HG02588 (cell line): ENCODE results near the gene TMUB2.
"Not testable (repeated sequence)": the region's sequence is repeated elsewhere in the genome, so short reads cannot be mapped to it uniquely, and the experiment has no call there.

Source experiments
- ATAC-seq: cut with Tn5 transposase; IDR thresholded peaks from one replicate; pipeline ENCODE4 v1.9.1; 2021; ENCODE audit warnings: mild to moderate bottlenecking, moderate library complexity; ENCODE audit not compliant: unreplicated experiment

The TMUB2 gene

DNA sequence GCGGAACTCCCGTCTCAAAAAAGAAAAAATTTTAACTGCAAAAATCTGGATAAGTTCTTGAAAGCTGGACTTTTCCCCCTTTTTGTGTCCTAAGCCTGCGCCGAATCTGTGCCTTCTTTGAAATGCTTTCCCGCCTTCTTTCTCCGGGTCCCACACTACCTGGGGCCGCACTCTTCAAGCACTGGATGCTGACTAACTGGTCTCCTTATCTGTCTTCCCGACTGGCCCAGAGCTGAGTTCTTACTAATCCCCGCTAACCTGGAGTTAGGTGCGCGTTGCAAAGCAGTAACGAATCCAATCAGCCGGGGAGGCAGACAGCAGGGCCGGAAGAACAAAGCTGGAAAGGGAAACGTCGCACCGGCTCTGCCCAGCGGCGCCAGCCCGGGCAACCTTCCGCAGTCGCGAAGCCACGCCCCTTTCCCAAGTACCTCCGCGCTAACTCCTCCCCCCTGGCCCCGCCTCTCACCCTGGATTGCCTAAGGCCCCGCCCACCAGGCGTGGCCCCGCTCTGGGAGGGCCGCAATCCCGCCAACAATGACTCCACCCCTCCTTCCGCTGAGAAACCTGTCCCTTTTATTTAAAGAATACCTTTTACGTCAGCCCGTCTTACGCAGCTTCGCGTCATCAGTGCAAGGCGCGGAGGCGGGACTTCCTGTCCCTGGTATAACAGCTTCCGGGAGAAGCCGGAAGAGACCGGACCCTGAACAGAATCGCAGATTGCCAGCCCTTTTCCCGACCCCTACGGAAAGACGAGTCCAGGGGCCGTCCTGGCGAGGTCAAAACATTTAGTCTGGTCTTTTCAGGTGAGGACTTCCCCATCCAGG lies at the start of gene TMUB2:
Gene TMUB2, plus strand, starts transcription at position 666 of the 824 bp plus-strand sequence. CDS start 737 bp downstream, outside the sequence.
- peak; percentile 80 for ATAC-seq

- ATAC-seq, result no peak
Measured at GRCh38 chr17:44137891-44138709, 48.7 kb upstream of the TMUB2 start.

- not testable (repeated sequence) for ATAC-seq
Measured at GRCh38 chr17:44143921-44144320, 42.9 kb upstream of the TMUB2 start.

DNA sequence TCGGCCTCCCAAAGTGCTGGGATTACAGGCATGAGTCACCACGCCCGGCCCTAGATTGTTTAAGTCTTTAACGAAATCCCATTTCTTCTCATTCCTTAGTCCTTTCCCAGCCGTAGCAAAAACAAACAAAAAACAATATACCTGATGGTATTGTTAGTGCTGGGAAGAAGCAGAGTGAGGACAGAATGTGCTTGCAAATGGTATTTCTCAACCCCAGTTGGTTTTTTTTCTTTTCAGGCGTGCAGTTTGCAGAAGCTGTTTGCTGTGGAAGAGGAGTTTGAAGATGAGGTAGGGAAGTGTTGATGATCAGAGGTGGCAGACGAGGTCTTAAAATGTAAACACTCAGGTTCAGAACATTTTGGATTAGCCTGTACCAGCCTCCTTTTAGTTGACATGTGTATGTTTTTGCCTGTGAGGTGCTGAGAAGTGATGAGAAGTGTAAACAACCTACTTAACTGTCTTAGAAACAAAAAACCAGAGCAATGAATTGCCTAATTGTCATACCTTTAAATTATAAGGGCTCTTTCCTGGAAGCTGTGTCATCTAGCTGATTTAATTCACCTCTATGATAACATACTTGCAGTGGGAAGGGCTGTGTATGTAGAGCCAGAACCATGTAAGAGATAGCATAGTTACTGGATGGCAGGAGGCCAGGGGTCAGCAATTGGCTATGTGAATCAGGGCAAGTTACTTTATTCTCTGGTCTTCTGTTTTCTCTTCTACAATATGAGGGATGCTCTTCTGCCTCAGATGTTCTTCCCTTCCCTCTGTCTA lies 41.6 kb upstream of the TMUB2 start:
- ATAC-seq, result no peak

DNA sequence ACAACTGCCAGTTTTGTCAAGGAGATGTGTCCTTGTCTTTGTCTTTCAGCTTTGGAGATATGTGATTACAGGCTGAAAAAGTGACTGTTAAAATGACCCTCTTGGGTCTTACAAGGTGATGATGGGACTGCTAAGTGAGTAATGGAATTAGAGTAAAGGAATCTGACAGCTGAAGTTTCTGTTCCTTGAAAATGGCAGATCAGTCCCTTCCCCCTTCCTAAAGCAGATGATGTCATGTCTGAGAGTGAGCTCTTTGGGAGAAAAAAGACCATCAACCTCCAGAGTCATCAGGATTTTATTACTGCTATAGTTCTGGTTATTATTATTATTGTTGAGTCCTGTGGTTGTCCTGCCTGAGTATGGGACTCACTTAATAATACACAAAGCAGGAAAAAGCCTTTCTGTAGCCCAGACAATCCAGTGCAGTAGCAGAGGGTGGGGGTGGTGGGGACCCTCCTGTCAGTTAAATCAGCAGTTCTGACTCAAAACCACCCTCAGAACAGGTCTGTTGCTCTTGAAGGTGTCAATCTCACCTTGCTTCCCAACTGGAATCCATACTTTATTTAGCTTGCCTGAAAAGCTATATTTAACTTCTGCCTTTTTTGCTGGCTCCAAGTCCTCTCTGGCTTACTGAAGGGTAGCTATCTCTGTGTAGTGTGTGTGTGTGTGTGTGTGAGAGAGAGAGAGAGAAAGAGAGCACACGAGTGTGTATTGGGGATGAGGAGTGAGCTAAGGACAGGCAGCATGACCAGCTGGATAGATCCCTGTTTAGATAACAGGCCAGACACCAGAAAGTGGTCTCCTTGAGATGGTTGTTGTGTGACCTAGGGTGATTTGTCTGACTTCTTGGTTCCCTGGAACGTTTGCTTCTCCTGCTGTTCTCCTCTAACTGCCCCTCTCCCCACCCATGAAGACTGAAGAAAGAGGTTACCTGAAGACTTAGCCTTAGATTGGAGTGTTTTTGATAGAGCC lies 40.1 kb upstream of the TMUB2 start:
- ATAC-seq, result no peak

GRCh38 chr17:44147812-44148211 lies 39.0 kb upstream of the TMUB2 start:
- no peak for ATAC-seq

- ATAC-seq, result not testable (repeated sequence)
Measured at GRCh38 chr17:44149066-44149465, 37.7 kb upstream of the TMUB2 start.

DNA sequence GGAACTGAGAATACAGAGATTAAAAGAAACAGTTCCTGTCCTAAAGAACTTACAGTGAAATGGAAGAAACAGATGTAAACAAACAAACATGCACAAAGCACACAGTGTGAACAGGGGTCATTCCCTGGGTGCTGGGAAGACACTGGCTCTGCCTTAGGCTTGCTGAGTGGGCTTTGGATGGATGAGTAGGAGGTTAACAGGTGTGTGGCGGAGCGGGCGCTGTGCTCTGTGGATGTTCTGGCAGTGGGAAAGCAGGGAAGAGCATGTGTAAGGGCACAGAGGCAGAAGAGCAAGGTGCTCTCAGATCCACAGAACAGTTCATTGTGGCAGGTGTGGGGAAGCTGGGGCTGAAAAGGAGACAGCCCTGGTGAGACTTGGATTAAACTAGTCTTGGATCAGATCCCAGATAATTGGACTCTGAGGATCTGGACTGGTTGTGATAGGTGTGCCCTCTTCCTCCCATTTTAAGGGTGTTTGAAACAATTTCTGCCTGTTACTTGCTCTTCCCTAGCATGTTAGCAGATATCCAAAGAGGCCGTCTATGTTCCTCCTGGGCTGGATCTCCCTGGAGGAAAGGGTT lies 36.9 kb upstream of the TMUB2 start:
- no peak for ATAC-seq

DNA sequence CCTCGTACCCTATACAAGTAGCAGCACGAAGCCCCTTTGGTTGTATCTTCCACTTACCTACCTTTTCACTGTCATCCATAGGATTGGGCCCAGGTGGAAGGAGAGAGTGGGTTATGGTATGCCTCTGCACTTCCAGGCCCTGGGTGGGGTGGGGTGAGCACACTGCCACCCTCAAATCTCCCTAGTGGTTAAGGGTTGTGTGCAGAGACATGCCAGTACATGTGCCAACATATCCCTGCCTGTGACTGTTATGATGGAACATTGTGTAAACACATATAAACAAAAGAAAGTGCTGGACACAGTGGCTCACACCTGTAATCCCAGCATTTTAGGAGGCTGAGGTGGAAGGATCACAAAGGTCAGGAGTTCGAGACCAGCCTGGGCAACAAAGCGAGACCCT lies 33.9 kb upstream of the TMUB2 start:
- ATAC-seq, result no peak

DNA sequence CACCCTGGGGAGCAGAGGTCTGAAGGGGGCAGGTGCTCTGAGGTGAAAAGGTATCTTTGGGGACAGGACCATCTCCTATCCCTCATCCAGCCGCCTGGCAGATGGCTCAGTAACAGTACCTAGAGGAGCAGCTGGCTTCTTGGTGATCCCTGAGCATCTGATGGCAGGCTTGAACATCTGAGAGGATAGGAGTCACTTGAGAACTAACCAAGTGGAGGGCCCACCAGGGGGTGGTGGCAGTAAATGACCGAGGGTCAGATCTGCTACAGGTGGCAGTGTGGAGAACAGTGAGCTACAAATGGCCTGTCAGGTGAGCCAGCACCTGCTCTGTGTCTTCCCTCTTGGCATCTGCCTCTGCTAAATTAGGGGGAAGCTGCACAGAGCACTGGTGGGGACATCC lies 31.3 kb upstream of the TMUB2 start:
- ATAC-seq, result no peak

DNA sequence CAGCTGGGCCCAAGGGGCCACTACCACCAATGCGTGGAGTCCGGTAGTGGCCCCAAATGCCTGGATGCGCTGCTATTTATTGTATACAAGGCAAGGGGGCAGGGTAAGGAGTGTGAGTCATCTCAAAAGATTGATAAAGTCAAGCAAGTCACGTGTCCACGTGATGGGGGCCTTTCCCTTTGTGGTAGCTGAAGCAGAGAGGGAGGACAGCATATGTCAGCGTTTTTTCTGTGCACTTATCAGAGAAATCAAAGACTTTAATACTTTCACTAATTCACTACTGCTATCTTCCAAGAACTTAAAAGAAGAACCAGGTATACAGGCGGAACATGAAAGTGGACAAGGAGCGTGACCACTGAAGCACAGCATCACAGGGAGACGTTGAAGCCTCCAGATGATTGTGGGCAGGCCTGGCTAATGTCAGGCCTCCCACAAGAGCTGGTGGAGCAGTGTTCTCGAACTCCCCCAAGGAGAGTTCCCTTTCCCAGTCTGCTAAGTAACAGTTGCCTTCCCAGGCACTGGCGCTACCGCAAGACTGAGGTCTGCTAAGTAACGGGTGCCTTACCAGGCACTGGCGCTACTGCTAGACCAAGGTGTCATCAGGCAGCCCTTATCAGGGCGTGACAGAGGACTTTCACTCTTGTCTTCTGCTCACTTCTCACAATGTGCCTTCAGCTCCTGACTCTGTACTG lies 27.1 kb upstream of the TMUB2 start:
- ATAC-seq, result no peak

DNA sequence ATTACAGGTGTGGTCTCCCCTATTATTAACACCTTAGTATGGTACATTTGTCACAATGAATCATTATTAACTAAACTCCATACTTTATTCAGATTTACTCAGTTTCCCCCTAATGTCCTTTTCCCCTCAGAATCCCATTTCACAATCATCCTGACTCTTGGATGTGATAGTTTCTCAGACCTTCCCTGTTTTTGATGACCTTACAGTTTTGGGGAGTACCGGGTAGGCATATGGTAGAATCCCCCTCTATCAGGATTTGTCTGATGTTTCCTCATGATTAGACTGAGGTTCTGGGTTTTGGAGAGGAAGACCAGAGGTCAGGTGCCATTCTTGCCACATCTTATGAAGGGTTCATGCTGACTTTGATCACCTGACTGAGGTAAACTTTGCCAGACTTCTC lies 22.3 kb upstream of the TMUB2 start:
- no peak for ATAC-seq

DNA sequence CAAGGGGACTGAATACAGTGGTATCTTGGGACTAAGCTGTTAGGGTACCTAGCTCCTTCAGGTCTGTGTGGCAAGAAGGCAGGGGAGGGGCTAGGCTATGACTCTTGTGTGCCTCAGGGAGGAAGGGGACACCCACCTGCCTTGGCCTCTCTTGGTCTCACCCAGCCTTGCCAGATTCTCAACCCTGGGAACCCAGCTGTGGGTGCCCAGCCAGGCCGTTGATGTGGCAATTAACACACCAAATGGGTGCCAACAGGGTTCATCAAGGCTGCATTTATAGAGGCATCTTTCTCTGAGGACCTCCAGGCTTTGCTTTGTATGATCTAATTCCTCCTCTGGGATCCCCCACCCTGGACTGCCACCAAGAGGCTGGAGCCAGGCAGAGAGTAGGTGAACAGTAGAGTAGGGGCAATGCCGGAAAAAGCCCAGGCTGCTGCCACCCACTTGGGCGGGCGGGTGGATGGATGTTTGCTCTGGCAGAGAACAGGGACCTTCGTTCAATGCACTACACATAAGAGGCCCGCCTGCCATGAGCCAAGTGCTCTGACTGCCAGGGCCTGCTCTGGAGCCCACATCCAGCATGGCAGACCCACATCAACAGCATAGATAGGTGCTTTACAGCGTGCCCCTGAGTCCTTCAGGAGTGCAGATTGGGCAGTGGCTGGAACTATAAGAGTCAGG lies 19.5 kb upstream of the TMUB2 start:
- ATAC-seq, result no peak

GRCh38 chr17:44170135-44170498 lies 16.7 kb upstream of the TMUB2 start:
- no peak for ATAC-seq

DNA sequence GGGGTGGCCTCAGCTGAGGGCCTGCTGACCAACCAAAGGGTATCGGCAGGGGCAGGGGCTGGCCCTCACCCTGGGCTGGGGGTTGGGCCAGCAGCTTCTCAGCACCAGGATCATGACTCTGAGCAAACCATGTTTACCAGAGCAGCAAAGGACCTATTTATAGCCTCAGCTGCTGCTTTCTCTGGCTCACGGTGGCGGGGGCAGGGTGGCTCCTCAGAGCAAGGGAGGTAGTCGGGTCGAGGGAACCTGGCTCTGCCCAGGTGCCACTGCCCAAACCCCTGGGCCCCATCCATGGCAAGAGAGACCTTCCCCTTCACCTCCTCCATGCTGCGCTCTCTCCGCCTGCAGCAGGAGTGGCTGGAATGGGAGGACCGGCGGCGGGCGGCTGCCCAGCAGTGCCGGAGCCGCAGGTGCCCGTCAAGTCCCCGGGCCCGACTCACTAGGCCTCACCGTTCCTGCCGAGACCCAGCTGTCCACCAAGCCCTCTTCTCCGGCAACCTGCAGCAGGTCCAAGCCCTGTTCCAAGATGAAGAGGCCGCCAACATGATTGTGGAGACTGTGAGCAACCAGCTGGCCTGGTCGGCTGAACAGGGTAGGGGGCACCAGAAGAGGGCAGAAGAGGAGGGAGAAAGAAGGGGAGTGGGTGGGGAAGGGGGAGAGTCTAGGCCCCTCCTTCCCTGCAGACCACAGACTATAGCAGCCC lies 16.1 kb upstream of the TMUB2 start, which contains the start of gene ASB16:
Gene ASB16, plus strand, starts transcription at position 206 of the 703 bp plus-strand sequence. Its CDS starts 86 bp downstream, at position 292.
- ATAC-seq, result no peak

DNA sequence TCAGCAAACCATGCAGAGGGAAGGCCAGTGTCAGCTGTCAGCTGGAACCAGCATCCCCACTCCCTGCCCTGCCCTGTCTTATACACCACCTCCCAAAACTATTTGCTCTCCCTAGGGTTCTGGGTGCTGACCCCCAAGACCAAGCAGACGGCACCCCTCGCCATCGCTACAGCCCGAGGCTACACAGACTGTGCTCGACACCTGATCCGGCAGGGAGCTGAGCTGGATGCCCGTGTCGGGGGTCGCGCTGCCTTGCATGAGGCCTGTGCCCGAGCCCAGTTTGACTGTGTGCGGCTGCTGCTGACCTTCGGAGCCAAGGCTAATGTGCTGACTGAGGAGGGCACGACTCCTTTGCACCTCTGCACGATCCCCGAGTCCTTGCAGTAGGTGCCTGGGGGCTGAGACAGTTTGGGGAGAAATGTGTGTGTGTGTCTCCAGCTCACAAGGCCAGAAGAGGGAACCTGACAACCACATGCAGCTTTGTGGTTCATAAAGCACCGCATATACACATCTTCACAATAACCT lies 14.8 kb upstream of the TMUB2 start:
- no peak for ATAC-seq

DNA sequence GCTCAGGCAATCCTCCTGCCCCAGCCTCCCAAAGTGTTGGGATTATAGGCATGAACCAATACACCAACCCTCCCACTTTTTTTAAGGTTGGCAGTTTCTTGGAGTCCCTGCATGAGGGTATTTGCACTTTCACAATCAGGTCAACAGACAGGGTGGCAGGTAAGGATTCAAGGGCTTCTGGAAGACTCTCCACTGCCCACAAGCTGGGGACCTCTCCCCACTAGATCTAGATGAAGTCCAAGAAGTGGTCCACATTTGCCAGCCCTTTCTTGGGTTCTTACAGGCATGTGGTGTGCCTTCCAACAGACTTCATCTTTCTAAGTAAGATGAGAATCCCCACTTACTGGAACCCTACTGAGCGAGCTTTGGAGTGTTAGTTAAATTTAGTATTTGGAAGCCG lies 12.3 kb upstream of the TMUB2 start:
- no peak for ATAC-seq

- ATAC-seq, result no peak
Measured at GRCh38 chr17:44176257-44176656, 10.5 kb upstream of the TMUB2 start.
